Endometrium (tissue), 2 donors: ENCODE measurements around the gene CALM1.
"Not testable (repeated sequence)": the region's sequence is repeated elsewhere in the genome, so short reads cannot be mapped to it uniquely, and the experiment has no call there.

Experiments used
- FAIRE-seq: peaks from 2 replicates; lab custom pipeline; 2012; peaks lifted over from hg19 to GRCh38; lab: Jason Lieb, UNC
- donor health status: control.
- donor health status: control.

CALM1 gene

DNA sequence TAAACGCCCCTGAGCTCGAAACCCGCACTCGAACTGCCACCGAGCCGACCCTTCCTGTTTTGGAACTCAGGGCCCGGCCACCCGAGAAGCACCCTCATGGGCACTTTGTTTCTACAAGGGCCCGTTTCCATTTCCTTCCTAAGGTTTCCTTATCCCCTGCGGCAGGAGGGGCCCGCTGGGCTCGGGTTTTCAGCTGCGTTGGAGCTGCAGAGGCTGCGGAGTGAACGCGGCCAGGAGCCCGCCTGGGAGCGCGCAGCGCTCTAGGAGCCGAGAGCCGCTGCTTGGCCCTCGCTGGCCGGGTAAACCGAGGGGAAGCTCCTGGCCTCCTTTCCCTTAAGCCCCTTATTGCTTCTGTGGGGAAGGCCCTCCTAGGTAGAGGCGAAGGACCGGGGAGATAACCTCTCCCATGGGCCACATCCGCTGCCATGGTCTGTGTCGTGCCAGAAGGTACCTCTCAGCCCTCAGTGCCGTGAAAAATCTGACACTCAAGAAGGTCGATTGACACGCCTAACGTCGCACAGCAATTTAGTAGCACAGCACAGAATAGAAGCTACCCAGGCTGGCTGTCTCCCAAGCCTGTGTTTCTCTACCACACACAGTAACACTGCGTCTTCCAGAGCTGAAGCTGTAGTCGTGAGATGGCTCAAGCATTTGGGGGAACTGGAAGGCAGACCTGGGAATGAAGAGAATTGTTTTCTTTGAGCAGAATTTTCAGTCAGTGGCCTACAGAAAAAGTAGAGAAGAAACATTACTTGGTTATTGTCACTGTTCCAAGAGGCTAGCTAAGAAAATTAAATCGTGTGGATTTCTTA lies 12.9 kb upstream of the CALM1 start:
- FAIRE-seq = no peak

- no peak for FAIRE-seq
Measured at GRCh38 chr14:90384543-90384911, 12.3 kb upstream of the CALM1 start.

DNA sequence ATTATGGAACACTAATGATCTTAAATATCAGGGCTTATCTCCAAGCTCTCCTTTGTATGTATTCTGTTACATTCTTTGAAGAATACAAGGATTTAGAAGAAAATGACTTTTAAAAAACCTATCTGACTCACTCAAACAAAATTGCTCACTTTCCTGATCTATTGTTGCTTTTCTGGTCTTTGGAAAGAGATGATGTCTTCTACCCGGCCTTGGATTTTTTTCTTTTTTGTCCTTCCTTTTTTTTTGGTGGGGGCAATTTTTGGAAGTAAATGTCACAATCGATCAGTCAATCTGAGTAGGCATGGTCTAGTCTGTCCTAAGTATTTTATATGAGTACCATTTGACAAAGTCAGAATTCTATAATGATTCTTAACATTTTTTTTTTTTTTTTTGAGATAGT lies 10.5 kb upstream of the CALM1 start:
- no peak for FAIRE-seq

DNA sequence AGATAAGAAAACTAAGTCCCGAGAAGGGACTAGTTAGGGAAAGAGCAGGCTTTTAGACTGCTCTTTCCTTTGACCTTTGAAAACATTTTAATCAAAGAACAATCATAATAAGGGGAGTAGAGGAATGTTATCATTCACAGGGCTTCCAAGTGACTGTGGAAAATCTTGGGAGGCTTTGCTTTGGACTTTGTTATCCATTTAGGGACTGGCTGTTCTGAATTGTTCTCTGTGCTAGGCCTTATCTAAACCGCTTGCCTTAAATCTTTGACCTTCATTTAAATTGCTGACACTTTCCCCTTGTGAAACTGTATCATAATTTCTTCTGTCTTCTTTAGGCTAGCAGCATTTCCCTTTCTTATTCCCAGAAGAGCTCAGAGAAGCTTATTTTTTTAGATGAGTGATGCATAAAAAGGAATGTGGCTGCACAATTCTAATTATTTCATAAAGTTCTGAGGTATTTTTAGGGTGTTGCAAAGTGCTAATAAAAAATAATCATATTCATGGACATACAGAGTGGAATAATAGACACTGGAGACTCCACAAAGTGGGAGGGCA lies 9.5 kb upstream of the CALM1 start:
- FAIRE-seq = no peak

- FAIRE-seq = no peak
Measured at GRCh38 chr14:90388437-90388836, 8.4 kb upstream of the CALM1 start.

- no peak for FAIRE-seq
Measured at GRCh38 chr14:90388982-90389381, 7.8 kb upstream of the CALM1 start.

DNA sequence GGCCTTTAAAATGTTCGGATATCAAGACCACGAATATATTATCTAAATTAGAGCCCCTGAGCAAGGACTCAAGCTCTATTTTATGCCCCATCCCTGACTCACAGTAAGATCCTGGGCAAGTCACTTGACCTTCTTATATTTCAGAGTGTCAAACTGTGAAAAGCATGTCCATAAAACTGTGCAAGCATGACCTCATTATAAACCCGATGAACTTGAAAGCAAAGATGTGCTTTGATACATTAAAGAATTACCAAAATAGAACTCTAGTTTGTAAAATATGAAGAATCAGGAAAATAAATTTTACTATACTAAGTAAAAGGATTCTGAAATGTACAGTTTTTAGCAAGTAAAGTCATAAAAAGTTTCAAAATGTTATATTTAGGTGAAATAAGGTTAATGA lies 2.9 kb upstream of the CALM1 start:
- no peak for FAIRE-seq

- not testable (repeated sequence) for FAIRE-seq
Measured at GRCh38 chr14:90394782-90395181, 2.0 kb upstream of the CALM1 start.

- no peak for FAIRE-seq
Measured at GRCh38 chr14:90397425-90398314, 841 bp downstream of the CALM1 start.

GRCh38 chr14:90398315-90398839 lies 1.5 kb downstream of the CALM1 start:
- no peak for FAIRE-seq

DNA sequence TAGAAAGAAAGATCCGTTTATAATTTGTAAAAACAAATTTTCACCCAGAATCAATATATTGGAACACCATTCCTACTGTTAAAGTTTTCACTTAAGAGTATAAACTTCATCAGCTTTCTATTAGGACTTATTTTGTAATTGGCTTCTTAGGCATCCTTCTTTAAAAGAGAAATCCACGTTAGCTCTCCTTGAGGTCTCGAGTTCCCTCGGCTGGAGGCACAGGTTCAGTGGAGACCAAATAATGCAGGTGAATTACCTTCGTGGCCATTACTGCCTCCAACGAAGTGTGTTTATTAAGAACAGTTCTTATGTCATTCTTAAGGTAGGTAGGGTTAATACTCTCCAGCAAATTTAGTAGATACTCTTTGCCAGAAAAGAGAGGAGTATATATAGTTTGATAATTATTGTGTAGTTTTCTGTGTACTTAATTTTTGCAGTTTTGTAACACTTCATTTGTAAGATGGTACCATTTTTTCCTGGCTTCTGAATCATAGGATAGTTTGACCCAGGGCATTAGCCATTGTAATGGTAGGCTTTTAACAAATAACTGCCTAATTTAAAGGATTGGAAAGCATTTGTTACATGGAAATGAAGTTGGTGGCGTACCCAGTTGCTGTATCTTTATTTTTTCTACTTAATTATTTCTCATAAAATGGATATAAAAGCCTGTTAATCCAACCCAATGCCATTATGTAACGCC lies 2.2 kb downstream of the CALM1 start:
- no peak for FAIRE-seq

GRCh38 chr14:90399541-90400444 lies 3.0 kb downstream of the CALM1 start:
- FAIRE-seq = no peak

DNA sequence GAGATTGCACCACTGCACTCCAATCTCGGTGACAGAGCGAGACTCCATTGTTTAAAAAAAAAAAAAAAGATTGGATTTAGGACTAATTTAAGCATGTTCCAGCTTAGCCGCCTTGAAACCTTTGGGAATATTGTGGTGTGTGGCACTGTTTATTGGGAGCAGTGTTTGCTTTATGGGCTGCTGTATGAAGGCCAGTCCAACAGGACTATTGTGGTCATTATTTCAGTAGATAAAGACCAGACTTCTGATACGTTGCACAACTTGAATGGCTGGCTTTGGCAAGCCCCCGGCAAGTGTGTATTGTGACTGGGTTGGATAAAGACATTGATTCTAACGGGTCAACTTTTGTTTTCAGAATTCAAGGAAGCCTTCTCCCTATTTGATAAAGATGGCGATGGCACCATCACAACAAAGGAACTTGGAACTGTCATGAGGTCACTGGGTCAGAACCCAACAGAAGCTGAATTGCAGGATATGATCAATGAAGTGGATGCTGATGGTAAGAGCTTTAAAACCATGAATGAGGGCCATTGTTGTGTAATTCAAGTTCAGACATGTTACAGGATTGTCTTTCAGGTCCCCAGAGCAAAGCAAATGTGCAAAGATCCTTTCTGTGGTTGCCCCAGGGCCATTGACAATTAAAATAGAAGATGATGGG lies 4.2 kb downstream of the CALM1 start:
- no peak for FAIRE-seq

DNA sequence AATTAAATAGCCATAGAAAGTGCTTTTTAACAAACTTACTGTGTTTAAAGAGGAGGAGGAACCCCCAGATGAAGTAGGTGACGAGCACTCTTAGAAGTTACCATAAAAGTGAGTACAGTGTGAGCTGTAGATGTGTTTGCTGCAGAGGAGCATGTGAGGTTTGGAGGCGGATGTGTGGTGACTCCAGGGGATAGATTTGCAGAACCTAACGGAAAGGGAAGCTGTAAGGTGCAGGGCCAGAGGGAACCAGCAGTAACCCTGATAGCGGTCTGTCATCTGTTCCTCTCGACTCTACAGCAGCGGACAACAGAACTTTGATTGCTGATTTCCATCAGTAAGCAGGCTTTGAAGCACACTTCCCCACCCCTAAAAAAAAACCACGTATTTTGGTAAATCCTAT lies 5.2 kb downstream of the CALM1 start:
- FAIRE-seq = no peak

DNA sequence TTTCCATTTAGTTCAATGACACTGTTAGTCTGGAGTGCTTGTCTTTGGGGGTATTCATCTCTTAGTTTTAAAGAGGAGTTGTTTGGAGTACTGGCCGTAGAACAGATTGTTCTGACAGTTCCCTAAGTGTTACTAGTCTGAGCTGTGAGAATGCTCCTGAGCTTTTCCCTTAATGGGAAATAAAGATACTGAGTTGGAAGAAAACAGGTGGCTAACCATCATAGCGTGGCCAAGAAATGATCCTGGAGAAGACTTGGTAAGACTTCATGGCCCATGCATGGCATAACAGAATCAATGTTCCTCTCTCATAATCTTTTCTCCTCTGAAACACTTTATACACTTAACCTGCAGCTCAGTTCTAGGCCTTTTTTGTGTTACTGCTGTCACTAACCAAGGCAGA lies 6.2 kb downstream of the CALM1 start:
- no peak for FAIRE-seq

DNA sequence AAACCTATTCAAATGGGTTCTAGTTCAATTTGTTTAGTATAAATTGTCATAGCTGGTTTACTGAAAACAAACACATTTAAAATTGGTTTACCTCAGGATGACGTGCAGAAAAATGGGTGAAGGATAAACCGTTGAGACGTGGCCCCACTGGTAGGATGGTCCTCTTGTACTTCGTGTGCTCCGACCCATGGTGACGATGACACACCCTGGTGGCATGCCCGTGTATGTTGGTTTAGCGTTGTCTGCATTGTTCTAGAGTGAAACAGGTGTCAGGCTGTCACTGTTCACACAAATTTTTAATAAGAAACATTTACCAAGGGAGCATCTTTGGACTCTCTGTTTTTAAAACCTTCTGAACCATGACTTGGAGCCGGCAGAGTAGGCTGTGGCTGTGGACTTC lies 8.3 kb downstream of the CALM1 start:
- no peak for FAIRE-seq

DNA sequence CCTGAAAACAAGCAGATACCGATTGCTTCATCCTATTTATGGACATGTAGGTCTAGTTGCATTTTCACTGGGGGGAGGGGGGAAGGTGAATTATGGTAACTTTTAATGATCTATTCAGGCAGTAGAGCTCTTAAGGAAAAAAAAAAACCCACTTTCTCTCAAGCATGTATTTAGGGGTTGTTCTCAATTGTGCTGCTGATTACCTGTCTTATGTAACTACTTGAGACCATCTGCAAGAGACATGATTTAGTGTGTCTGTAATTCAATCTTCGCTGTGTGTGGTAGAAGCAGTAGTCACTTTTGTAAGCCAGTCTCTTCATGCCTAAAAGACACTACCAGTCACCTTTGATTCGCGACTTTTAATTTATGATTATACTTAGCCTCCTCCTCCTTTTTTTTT lies 8.9 kb downstream of the CALM1 start:
- no peak for FAIRE-seq

DNA sequence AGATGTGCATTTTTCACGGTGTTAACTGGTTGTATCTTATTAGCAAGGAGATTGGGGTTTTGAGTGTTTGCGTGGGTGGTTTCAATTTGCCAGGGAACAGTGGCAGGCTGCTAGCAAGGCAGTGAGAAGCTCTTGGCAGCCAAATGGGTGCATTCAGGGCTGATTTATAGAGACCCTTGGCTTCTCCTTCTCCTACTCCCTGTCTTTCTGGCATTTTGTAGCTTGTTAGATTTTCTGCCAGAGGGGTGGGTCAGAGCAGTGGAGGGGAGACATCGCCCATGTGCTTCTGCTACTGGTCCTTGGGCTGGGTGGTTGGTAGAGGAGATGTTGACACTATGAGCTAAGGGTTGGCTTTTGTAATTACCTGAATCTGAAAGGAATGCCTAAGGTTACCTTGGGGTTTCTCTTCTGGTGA lies 9.6 kb downstream of the CALM1 start:
- no peak for FAIRE-seq

- FAIRE-seq = no peak
Measured at GRCh38 chr14:90407230-90407629, 10.4 kb downstream of the CALM1 start.

- FAIRE-seq = no peak
Measured at GRCh38 chr14:90408713-90409112, 11.9 kb downstream of the CALM1 start.
